ENCODE results near the gene XRCC4.

DNA sequence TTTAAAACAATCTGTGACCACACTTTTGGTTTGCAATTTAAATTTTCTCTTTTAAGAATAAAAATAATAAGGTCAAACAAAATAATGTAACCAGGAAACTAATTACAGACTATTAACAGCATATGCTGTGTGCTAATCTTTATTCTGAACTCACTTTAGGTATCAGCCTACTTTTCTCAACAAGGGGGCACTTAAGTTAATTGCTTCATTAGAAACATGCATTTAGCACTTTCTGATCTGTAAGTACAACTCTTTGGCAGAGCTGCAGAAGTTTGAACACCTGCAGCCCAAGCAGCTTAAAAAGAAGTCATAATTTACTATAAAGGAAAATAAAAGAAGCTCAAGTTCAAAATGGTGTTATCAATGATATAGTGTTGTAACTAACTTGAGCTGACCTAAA, 21.7 kb downstream of the XRCC4 start:
- TF ChIP-seq, protein P1, sequence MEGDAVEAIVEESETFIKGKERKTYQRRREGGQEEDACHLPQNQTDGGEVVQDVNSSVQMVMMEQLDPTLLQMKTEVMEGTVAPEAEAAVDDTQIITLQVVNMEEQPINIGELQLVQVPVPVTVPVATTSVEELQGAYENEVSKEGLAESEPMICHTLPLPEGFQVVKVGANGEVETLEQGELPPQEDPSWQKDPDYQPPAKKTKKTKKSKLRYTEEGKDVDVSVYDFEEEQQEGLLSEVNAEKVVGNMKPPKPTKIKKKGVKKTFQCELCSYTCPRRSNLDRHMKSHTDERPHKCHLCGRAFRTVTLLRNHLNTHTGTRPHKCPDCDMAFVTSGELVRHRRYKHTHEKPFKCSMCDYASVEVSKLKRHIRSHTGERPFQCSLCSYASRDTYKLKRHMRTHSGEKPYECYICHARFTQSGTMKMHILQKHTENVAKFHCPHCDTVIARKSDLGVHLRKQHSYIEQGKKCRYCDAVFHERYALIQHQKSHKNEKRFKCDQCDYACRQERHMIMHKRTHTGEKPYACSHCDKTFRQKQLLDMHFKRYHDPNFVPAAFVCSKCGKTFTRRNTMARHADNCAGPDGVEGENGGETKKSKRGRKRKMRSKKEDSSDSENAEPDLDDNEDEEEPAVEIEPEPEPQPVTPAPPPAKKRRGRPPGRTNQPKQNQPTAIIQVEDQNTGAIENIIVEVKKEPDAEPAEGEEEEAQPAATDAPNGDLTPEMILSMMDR (IDR thresholded peaks at IDR 0.05; ENCODE audit: poor library complexity, severe bottlenecking), result no peak
- TF ChIP-seq REST (IDR thresholded peaks at IDR 0.05; ENCODE audit: borderline replicate concordance), result no peak
- no peak for TF ChIP-seq EP300 (conservative IDR thresholded peaks at IDR 0.05; ENCODE audit: poor library complexity, severe bottlenecking)
- no peak for TF ChIP-seq TAF1 (IDR thresholded peaks at IDR 0.05; ENCODE audit: low read depth)
- no peak for TF ChIP-seq SMC3 (conservative IDR thresholded peaks at IDR 0.05; ENCODE audit: poor library complexity)
- TF ChIP-seq RAD21 (conservative IDR thresholded peaks at IDR 0.05), result no peak
